Stimulated activated CD4-positive, alpha-beta T cell treated with anti-CD3 and anti-CD28 coated beads, Interleukin-2, amount 100 ng/mL, for 24 hours (primary cell): Measurements from ENCODE around the gene HBM.
"Not testable (repeated sequence)": the region's sequence is repeated elsewhere in the genome, so short reads cannot be mapped to it uniquely, and the experiment has no call there.

Source experiments
- DNase-seq, 2 donors: peaks; one replicate each; pipeline ENCODE4 v3.0.0-alpha.2; 2020

HBM gene

GRCh38 chr16:188674-189073 is 22.9 kb downstream of the HBM start:
- no peak for DNase-seq

GRCh38 chr16:189604-190186 is 23.9 kb downstream of the HBM start:
- DNase-seq: no peak

- no peak for DNase-seq
Measured at GRCh38 chr16:191831-192230, 26.1 kb downstream of the HBM start.

GRCh38 chr16:192686-193085 is 26.9 kb downstream of the HBM start:
- DNase-seq: no peak

GRCh38 chr16:193441-193840 is 27.7 kb downstream of the HBM start:
- DNase-seq: no peak

- DNase-seq: no peak
Measured at GRCh38 chr16:194516-194915, 28.7 kb downstream of the HBM start.

GRCh38 chr16:200388-200787 is 34.6 kb downstream of the HBM start:
- no peak for DNase-seq

GRCh38 chr16:203246-203645 is 37.5 kb downstream of the HBM start:
- DNase-seq: no peak

- DNase-seq: not testable (repeated sequence)
Measured at GRCh38 chr16:204046-204445, 38.3 kb downstream of the HBM start.

GRCh38 chr16:209359-209758 is 43.6 kb downstream of the HBM start:
- DNase-seq: not testable (repeated sequence)

GRCh38 chr16:211631-212180 is 45.9 kb downstream of the HBM start:
- DNase-seq: not testable (repeated sequence)

GRCh38 chr16:212999-213398 is 47.2 kb downstream of the HBM start:
- no peak for DNase-seq
